Measurements from ENCODE around the gene HRH1.

GRCh38 chr3:11188231-11188630 is 33.9 kb downstream of the HRH1 start:
- TF ChIP-seq ZNF384 (IDR thresholded peaks at IDR 0.05) (no peak), BHLHE40 (IDR thresholded peaks at IDR 0.05; ENCODE audit: borderline replicate concordance) (no peak), FOXM1 (IDR thresholded peaks at IDR 0.05; ENCODE audit: borderline replicate concordance) (no peak), SUZ12 (IDR thresholded peaks at IDR 0.05) (no peak), SP1 (IDR thresholded peaks at IDR 0.05) (no peak), ARNT (IDR thresholded peaks at IDR 0.05) (no peak), TARDBP (IDR thresholded peaks at IDR 0.05) (no peak), L3MBTL2 (conservative IDR thresholded peaks at IDR 0.05) (no peak)

Data from HEK293T (cell line).